Endodermal cell (in vitro differentiated cells): ENCODE measurements around the gene GRB10. TPM values are rescaled to one million over a fixed set of nuclear protein-coding genes. Genes with fewer than 3 reads are reported as not detected.
A peak's percentile ranks its signal among the peaks of the same experiment; 100 is the strongest.

Source experiments
- DNase-seq: peaks from one replicate; pipeline ENCODE4 v3.0.0-alpha.2; 2017
- H3K27ac ChIP-seq: 2 replicates; pipeline ENCODE4 v1.5.1; 2013; ENCODE audit warnings: mild to moderate bottlenecking, low read depth, low read length, moderate library complexity
- H3K27me3 ChIP-seq: 2 replicates; pipeline ENCODE4 v1.6.1; 2013; ENCODE audit warnings: mild to moderate bottlenecking, low read length, moderate library complexity; ENCODE audit not compliant: insufficient read depth, control insufficient read depth, poor library complexity, severe bottlenecking
- H3K36me3 ChIP-seq: 2 replicates; pipeline ENCODE4 v1.7.0; 2013; ENCODE audit warnings: mild to moderate bottlenecking, low read length, moderate library complexity; ENCODE audit not compliant: control insufficient read depth, insufficient read depth
- H3K4me1 ChIP-seq: one replicate; pipeline ENCODE4 v1.7.0; 2013; ENCODE audit warnings: low read length; ENCODE audit not compliant: control insufficient read depth, insufficient read depth
- H3K4me3 ChIP-seq: 2 replicates; pipeline ENCODE4 v1.5.1; 2013; ENCODE audit warnings: mild to moderate bottlenecking, low read length, moderate library complexity
- H3K9ac ChIP-seq: 2 replicates; pipeline ENCODE4 v1.6.1; 2013; ENCODE audit warnings: mild to moderate bottlenecking, low read length, moderate library complexity; ENCODE audit not compliant: poor library complexity, severe bottlenecking; ENCODE audit errors: extremely low read depth
- H3K9me3 ChIP-seq: 2 replicates; pipeline ENCODE4 v1.6.1; 2013; ENCODE audit warnings: mild to moderate bottlenecking, low read length, moderate library complexity; ENCODE audit not compliant: control insufficient read depth
- H3K27ac Mint-ChIP-seq: 2 replicates; pipeline ENCODE4 v1.8.0; 2020; ENCODE audit warnings: mixed read lengths
- H3K27me3 Mint-ChIP-seq: 2 replicates; pipeline ENCODE4 v1.8.0; 2021; ENCODE audit warnings: mild to moderate bottlenecking, mixed read lengths; ENCODE audit not compliant: insufficient read depth
- H3K36me3 Mint-ChIP-seq: 2 replicates; pipeline ENCODE4 v1.8.0; 2020; ENCODE audit warnings: low read depth, mixed read lengths
- H3K4me1 Mint-ChIP-seq: 2 replicates; pipeline ENCODE4 v1.8.0; 2020; ENCODE audit warnings: mixed read lengths
- H3K4me3 Mint-ChIP-seq: 2 replicates; pipeline ENCODE4 v1.8.0; 2020; ENCODE audit warnings: mild to moderate bottlenecking, moderate library complexity, mixed read lengths
- H3K9me3 Mint-ChIP-seq: 2 replicates; pipeline ENCODE4 v1.8.0; 2020; ENCODE audit warnings: mild to moderate bottlenecking, mixed read lengths
- CTCF ChIP-seq: fragments of 200-600 bp; sonication (generic); conservative IDR thresholded peaks from 2 replicates; pipeline ENCODE4 v1.5.0; 2021; ENCODE audit warnings: antibody characterized with exemption, mild to moderate bottlenecking
- WGBS, 2 experiments: methylation state at CpG; one replicate each; pipeline versions ENCODE4 v1.1.5 to v1.1.7; 2013; ENCODE audit warnings: missing lambda C conversion rate in 2 of 2, mixed read lengths in 1 of 2; ENCODE audit not compliant: insufficient coverage in 1 of 2, insufficient read length in 1 of 2; 5-methylcytosine and 5-hydroxymethylcytosine counted together
- total RNA-seq, 2 donors: library from RNA; stranded (reverse); fragmentation: NEBNext Ultra II Directional in 1 of 2; extraction: Animal tissue kit (Norgen Biotek cat#: 25700) in 1 of 2; gene quantifications; 2 replicates in 1 of 2; 3 replicates in 1 of 2; pipeline ENCODE4 v1.2.1, GENCODE V29; 2021

GRB10 gene
- total RNA-seq, 2 donors from 2014 or later = 71.9 to 97.5 TPM

- Mint-ChIP-seq H3K36me3 (peaks cover 40% of the 10 kb centered on the region), H3K27ac (no peak overlapping the region), H3K4me1 (peaks cover 3% of the 10 kb centered on the region), H3K27me3 (no peaks in the 10 kb centered on the region), H3K9me3 (no peaks in the 10 kb centered on the region), H3K4me3 (no peak overlapping the region)
- peak; percentile 24 for DNase-seq
- H3K9ac ChIP-seq = no peak overlapping the region
- no peaks in the 10 kb centered on the region for H3K9me3 ChIP-seq
- H3K36me3 ChIP-seq = peaks cover 76% of the 10 kb centered on the region
- H3K27me3 ChIP-seq = no peaks in the 10 kb centered on the region
- TF ChIP-seq CTCF = no peak
- H3K4me1 ChIP-seq = no peaks in the 10 kb centered on the region
- 90 to 100% methylated on average over 1 of the region's 1 CpG for WGBS, 2 experiments
- no peak overlapping the region for H3K27ac ChIP-seq
- H3K4me3 ChIP-seq = no peak overlapping the region
Observed at GRCh38 chr7:50697748-50698147, 84.9 kb downstream of the GRB10 start.

- Mint-ChIP-seq H3K27ac (no peak overlapping the region), H3K4me3 (no peak overlapping the region), H3K36me3 (peaks cover 40% of the 10 kb centered on the region), H3K27me3 (no peaks in the 10 kb centered on the region), H3K4me1 (peaks cover 3% of the 10 kb centered on the region), H3K9me3 (no peaks in the 10 kb centered on the region)
- H3K27me3 ChIP-seq = no peaks in the 10 kb centered on the region
- H3K36me3 ChIP-seq = peaks cover 76% of the 10 kb centered on the region
- peak; percentile 68 for DNase-seq
- H3K9me3 ChIP-seq = no peaks in the 10 kb centered on the region
- H3K4me3 ChIP-seq = no peak overlapping the region
- no peak overlapping the region for H3K9ac ChIP-seq
- TF ChIP-seq CTCF = peak; percentile 82
- 89 to 90% methylated on average over 1 of the region's 3 CpGs for WGBS, 2 experiments
- H3K27ac ChIP-seq = no peak overlapping the region
- no peaks in the 10 kb centered on the region for H3K4me1 ChIP-seq
Observed at GRCh38 chr7:50696810-50697582, 85.7 kb downstream of the GRB10 start.

GRCh38 chr7:50695026-50695425, 87.7 kb downstream of the GRB10 start:
- no peak for TF ChIP-seq CTCF
- no peak for DNase-seq
- Histone ChIP-seq H3K9ac (no peak overlapping the region), H3K27ac (no peak overlapping the region), H3K9me3 (no peaks in the 10 kb centered on the region), H3K36me3 (peaks cover 69% of the 10 kb centered on the region), H3K27me3 (no peaks in the 10 kb centered on the region), H3K4me3 (no peak overlapping the region), H3K4me1 (no peaks in the 10 kb centered on the region)
- Mint-ChIP-seq H3K27ac (no peak overlapping the region), H3K27me3 (no peaks in the 10 kb centered on the region), H3K36me3 (peaks cover 22% of the 10 kb centered on the region), H3K4me1 (peaks cover 3% of the 10 kb centered on the region), H3K9me3 (no peaks in the 10 kb centered on the region), H3K4me3 (no peak overlapping the region)
- 83 to 95% methylated on average over 2 of the region's 2 CpGs for WGBS, 2 experiments
